HEK293 (cell line): ENCODE data around the gene ENO2.

Source experiments
- EGR2 ChIP-seq: fragments of 450-650 bp; formaldehyde crosslinking; IDR thresholded peaks from 2 replicates; pipeline ENCODE4 v1.5.1; 2016; ENCODE audit warnings: low read depth, missing biosample characterization, missing genetic modification characterization
- GLI2 ChIP-seq: fragments of 450-650 bp; formaldehyde crosslinking; IDR thresholded peaks from 2 replicates; pipeline ENCODE4; 2017; ENCODE audit warnings: missing biosample characterization, missing genetic modification characterization, low read depth, borderline replicate concordance
- HOXA7 ChIP-seq: sonication (generic); formaldehyde crosslinking; IDR thresholded peaks from 2 replicates; pipeline ENCODE4 v1.8.1; 2022; ENCODE audit warnings: missing genetic modification reagents, borderline replicate concordance
- IKZF3 ChIP-seq: fragments of 450-650 bp; IDR thresholded peaks from 2 replicates; pipeline ENCODE4 v1.5.0; 2018; ENCODE audit warnings: missing biosample characterization, mild to moderate bottlenecking, missing genetic modification characterization, moderate library complexity
- MZF1 ChIP-seq: fragments of 450-650 bp; formaldehyde crosslinking; IDR thresholded peaks from 2 replicates; pipeline ENCODE4 v1.5.1; 2017; ENCODE audit warnings: missing biosample characterization, missing genetic modification characterization, borderline replicate concordance
- SP2 ChIP-seq: fragments of 450-650 bp; formaldehyde crosslinking; IDR thresholded peaks from 2 replicates; pipeline ENCODE4 v1.5.1; 2016; ENCODE audit warnings: missing biosample characterization, missing genetic modification characterization
- TCF7L2 ChIP-seq: IDR thresholded peaks from 2 replicates; pipeline ENCODE4 v1.6.1; 2011; ENCODE audit warnings: low read depth, mild to moderate bottlenecking, inconsistent platforms, low read length, moderate library complexity, borderline replicate concordance
- ZBTB20 ChIP-seq: fragments of 450-650 bp; formaldehyde crosslinking; IDR thresholded peaks from 2 replicates; pipeline ENCODE4 v1.5.1; 2016; ENCODE audit warnings: missing biosample characterization, missing genetic modification characterization
- ZBTB21 ChIP-seq: fragments of 450-650 bp; formaldehyde crosslinking; IDR thresholded peaks from 2 replicates; pipeline ENCODE4 v1.5.1; 2017; ENCODE audit warnings: missing biosample characterization, missing genetic modification characterization
- ZFP3 ChIP-seq: fragments of 450-650 bp; formaldehyde crosslinking; IDR thresholded peaks from 2 replicates; pipeline ENCODE4 v1.5.1; 2016; ENCODE audit warnings: low read depth, missing biosample characterization, missing genetic modification characterization
- ZNF202 ChIP-seq: fragments of 450-650 bp; formaldehyde crosslinking; IDR thresholded peaks from 2 replicates; pipeline ENCODE4 v1.5.1; 2016; ENCODE audit warnings: missing biosample characterization, missing genetic modification characterization, borderline replicate concordance
- ZNF280D ChIP-seq: fragments of 450-650 bp; formaldehyde crosslinking; IDR thresholded peaks from 2 replicates; pipeline ENCODE4 v1.5.1; 2016; ENCODE audit warnings: missing biosample characterization, missing genetic modification characterization
- ZNF335 ChIP-seq: fragments of 450-650 bp; formaldehyde crosslinking; conservative IDR thresholded peaks from 2 replicates; pipeline ENCODE4 v1.5.1; 2016; ENCODE audit warnings: missing biosample characterization, missing genetic modification characterization
- ZNF350 ChIP-seq: fragments of 450-650 bp; formaldehyde crosslinking; IDR thresholded peaks from 2 replicates; pipeline ENCODE4 v1.5.0; 2017; ENCODE audit warnings: missing biosample characterization, mild to moderate bottlenecking, missing genetic modification characterization
- ZNF394 ChIP-seq: fragments of 450-650 bp; formaldehyde crosslinking; IDR thresholded peaks from 2 replicates; pipeline ENCODE4 v1.5.1; 2016; ENCODE audit warnings: missing biosample characterization, missing genetic modification characterization, mild to moderate bottlenecking, moderate library complexity, borderline replicate concordance
- ZNF404 ChIP-seq: fragments of 450-650 bp; formaldehyde crosslinking; IDR thresholded peaks from 2 replicates; pipeline ENCODE4 v1.5.1; 2017; ENCODE audit warnings: missing biosample characterization, missing genetic modification characterization
- ZNF416 ChIP-seq: fragments of 450-650 bp; formaldehyde crosslinking; IDR thresholded peaks from 2 replicates; pipeline ENCODE4 v1.5.1; 2016; ENCODE audit warnings: missing biosample characterization, missing genetic modification characterization
- ZNF501 ChIP-seq: fragments of 450-650 bp; formaldehyde crosslinking; IDR thresholded peaks from 2 replicates; pipeline ENCODE4 v1.5.1; 2016; ENCODE audit warnings: missing biosample characterization, missing genetic modification characterization
- ZNF555 ChIP-seq: fragments of 450-650 bp; formaldehyde crosslinking; conservative IDR thresholded peaks from 2 replicates; pipeline ENCODE4 v1.5.1; 2017; ENCODE audit warnings: missing biosample characterization, mild to moderate bottlenecking, missing genetic modification characterization, inconsistent platforms
- ZNF560 ChIP-seq: fragments of 450-650 bp; formaldehyde crosslinking; IDR thresholded peaks from 2 replicates; pipeline ENCODE4 v1.5.1; 2017; ENCODE audit warnings: missing biosample characterization, missing genetic modification characterization, borderline replicate concordance
- ZNF580 ChIP-seq: fragments of 450-650 bp; formaldehyde crosslinking; IDR thresholded peaks from 2 replicates; pipeline ENCODE4 v1.5.1; 2016; ENCODE audit warnings: missing biosample characterization, missing genetic modification characterization
- ZNF621 ChIP-seq: fragments of 450-650 bp; formaldehyde crosslinking; IDR thresholded peaks from 2 replicates; pipeline ENCODE4 v1.5.1; 2017; ENCODE audit warnings: missing biosample characterization, missing genetic modification characterization
- ZNF645 ChIP-seq: fragments of 450-650 bp; formaldehyde crosslinking; IDR thresholded peaks from 2 replicates; pipeline ENCODE4; 2016; ENCODE audit warnings: missing biosample characterization, missing genetic modification characterization
- ZNF658 ChIP-seq: fragments of 450-650 bp; formaldehyde crosslinking; IDR thresholded peaks from 2 replicates; pipeline ENCODE4; 2016; ENCODE audit warnings: missing biosample characterization, missing genetic modification characterization
- ZNF701 ChIP-seq: fragments of 450-650 bp; formaldehyde crosslinking; IDR thresholded peaks from 2 replicates; pipeline ENCODE4 v1.5.1; 2016; ENCODE audit warnings: missing biosample characterization, missing genetic modification characterization
- TF ChIP-seq, protein P1 (sequence below): fragments of 450-650 bp; formaldehyde crosslinking; IDR thresholded peaks from 2 replicates; pipeline ENCODE4 v1.5.1; 2016; ENCODE audit warnings: missing biosample characterization, missing genetic modification characterization
- TF ChIP-seq, protein P2 (sequence below): fragments of 450-650 bp; formaldehyde crosslinking; IDR thresholded peaks from 2 replicates; pipeline ENCODE4 v1.5.1; 2016; ENCODE audit warnings: missing biosample characterization, missing genetic modification characterization
- TF ChIP-seq, protein P3 (sequence below): fragments of 450-650 bp; formaldehyde crosslinking; IDR thresholded peaks from 2 replicates; pipeline ENCODE4 v1.5.1; 2017; ENCODE audit warnings: missing biosample characterization, missing genetic modification characterization

ENO2 gene

GRCh38 chr12:6871052-6871957 is 43.1 kb upstream of the ENO2 start (continued):
- TF ChIP-seq MZF1 (tag by site-specific recombination), result no peak
- TF ChIP-seq ZNF701 (tag by site-specific recombination), result no peak
- no peak for TF ChIP-seq ZNF560 (tag by site-specific recombination)
- TF ChIP-seq, protein P1, sequence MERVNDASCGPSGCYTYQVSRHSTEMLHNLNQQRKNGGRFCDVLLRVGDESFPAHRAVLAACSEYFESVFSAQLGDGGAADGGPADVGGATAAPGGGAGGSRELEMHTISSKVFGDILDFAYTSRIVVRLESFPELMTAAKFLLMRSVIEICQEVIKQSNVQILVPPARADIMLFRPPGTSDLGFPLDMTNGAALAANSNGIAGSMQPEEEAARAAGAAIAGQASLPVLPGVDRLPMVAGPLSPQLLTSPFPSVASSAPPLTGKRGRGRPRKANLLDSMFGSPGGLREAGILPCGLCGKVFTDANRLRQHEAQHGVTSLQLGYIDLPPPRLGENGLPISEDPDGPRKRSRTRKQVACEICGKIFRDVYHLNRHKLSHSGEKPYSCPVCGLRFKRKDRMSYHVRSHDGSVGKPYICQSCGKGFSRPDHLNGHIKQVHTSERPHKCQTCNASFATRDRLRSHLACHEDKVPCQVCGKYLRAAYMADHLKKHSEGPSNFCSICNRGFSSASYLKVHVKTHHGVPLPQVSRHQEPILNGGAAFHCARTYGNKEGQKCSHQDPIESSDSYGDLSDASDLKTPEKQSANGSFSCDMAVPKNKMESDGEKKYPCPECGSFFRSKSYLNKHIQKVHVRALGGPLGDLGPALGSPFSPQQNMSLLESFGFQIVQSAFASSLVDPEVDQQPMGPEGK (tag by site-specific recombination), result peak; percentile 10
- no peak for TF ChIP-seq ZNF580
- TF ChIP-seq ZNF621 (tag by site-specific recombination), result no peak
- TF ChIP-seq SP2, result peak; percentile 61
- no peak for TF ChIP-seq TCF7L2
- no peak for TF ChIP-seq ZNF335 (tag by site-specific recombination)
- no peak for TF ChIP-seq ZBTB21 (tag by site-specific recombination)
- TF ChIP-seq IKZF3 (tag by site-specific recombination), result 0 out of 2 replicates have a peak, but pooled peaks have one; percentile 27
- TF ChIP-seq ZBTB20 (tag by site-specific recombination), result peak; percentile 66
- no peak for TF ChIP-seq ZNF645 (tag by site-specific recombination)
- TF ChIP-seq, protein P2, sequence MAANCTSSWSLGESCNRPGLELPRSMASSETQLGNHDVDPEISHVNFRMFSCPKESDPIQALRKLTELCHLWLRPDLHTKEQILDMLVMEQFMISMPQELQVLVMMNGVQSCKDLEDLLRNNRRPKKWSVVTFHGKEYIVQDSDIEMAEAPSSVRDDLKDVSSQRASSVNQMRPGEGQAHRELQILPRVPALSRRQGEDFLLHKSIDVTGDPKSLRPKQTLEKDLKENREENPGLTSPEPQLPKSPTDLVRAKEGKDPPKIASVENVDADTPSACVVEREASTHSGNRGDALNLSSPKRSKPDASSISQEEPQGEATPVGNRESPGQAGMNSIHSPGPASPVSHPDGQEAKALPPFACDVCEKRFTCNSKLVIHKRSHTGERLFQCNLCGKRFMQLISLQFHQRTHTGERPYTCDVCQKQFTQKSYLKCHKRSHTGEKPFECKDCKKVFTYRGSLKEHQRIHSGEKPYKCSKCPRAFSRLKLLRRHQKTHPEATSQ (tag by site-specific recombination), result no peak
- TF ChIP-seq ZNF202 (tag by site-specific recombination), result no peak
- no peak for TF ChIP-seq ZNF658
- no peak for TF ChIP-seq GLI2 (tag by site-specific recombination)
- TF ChIP-seq ZFP3 (tag by site-specific recombination), result no peak
- TF ChIP-seq, protein P3, sequence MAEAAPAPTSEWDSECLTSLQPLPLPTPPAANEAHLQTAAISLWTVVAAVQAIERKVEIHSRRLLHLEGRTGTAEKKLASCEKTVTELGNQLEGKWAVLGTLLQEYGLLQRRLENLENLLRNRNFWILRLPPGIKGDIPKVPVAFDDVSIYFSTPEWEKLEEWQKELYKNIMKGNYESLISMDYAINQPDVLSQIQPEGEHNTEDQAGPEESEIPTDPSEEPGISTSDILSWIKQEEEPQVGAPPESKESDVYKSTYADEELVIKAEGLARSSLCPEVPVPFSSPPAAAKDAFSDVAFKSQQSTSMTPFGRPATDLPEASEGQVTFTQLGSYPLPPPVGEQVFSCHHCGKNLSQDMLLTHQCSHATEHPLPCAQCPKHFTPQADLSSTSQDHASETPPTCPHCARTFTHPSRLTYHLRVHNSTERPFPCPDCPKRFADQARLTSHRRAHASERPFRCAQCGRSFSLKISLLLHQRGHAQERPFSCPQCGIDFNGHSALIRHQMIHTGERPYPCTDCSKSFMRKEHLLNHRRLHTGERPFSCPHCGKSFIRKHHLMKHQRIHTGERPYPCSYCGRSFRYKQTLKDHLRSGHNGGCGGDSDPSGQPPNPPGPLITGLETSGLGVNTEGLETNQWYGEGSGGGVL (tag by site-specific recombination), result no peak
- no peak for TF ChIP-seq ZNF501 (tag by site-specific recombination)
- no peak for TF ChIP-seq ZNF416
- TF ChIP-seq EGR2 (tag by site-specific recombination), result peak; percentile 13; the same call in 1 of the 2 replicates
- TF ChIP-seq ZNF280D (tag by site-specific recombination), result no peak
- TF ChIP-seq ZNF555 (tag by site-specific recombination), result no peak
- no peak for TF ChIP-seq ZNF404
- TF ChIP-seq ZNF394, result no peak
- TF ChIP-seq HOXA7 (CRISPR knock-in tag), result no peak
- TF ChIP-seq ZNF350 (tag by site-specific recombination), result no peak
